ENCODE results near the gene OR8U1.

Gene OR8U1

GRCh38 chr11:56340289-56340688 lies 35.1 kb upstream of the OR8U1 start:
- no peak overlapping the region for H3K4me3 ChIP-seq (ENCODE audit: low read length, poor library complexity, severe bottlenecking)
- H3K9me3 ChIP-seq (ENCODE audit: insufficient read depth, low read depth, low read length): no peaks in the 10 kb centered on the region; the same call in 1 of the 2 replicates
- H3K79me2 ChIP-seq (ENCODE audit: insufficient read depth, low read length): no peaks in the 10 kb centered on the region
- H3K4me1 ChIP-seq (ENCODE audit: insufficient read depth, low read length, poor library complexity, severe bottlenecking): no peaks in the 10 kb centered on the region
- no peaks in the 10 kb centered on the region for H3K9me2 ChIP-seq (replicated peaks; ENCODE audit: low read depth, low read length)
- TF ChIP-seq EZH2phosphoT487 (IDR thresholded peaks at IDR 0.05; ENCODE audit: borderline replicate concordance): no peak
- no peak for TF ChIP-seq CTCF (conservative IDR thresholded peaks at IDR 0.05; ENCODE audit: low read length)
- H3K36me3 ChIP-seq (ENCODE audit: insufficient read depth, low read length): no peaks in the 10 kb centered on the region
- no peaks in the 10 kb centered on the region for H4K20me1 ChIP-seq (ENCODE audit: insufficient read depth, low read length, poor library complexity, severe bottlenecking)
- no peaks in the 10 kb centered on the region for H3F3A ChIP-seq (ENCODE audit: low read depth)
- H3K9ac ChIP-seq (ENCODE audit: low read depth, low read length, poor library complexity, severe bottlenecking): no peak overlapping the region
- no peaks in the 10 kb centered on the region for H3K27me3 ChIP-seq (ENCODE audit: insufficient read depth, low read length, poor library complexity, severe bottlenecking)
- no peak overlapping the region for H2AFZ ChIP-seq (ENCODE audit: low read length)
- no peak overlapping the region for H3K4me2 ChIP-seq (ENCODE audit: low read depth, low read length, poor library complexity, severe bottlenecking)

GRCh38 chr11:56345739-56346138 lies 29.7 kb upstream of the OR8U1 start, which contains the start of gene OR8K1:
Gene OR8K1, plus strand, starts transcription at chr11:56346039. Its CDS starts 0 bp downstream, at chr11:56346039.
- no peaks in the 10 kb centered on the region for H3K9me2 ChIP-seq (replicated peaks; ENCODE audit: low read depth, low read length)
- H3K4me2 ChIP-seq (ENCODE audit: low read depth, low read length, poor library complexity, severe bottlenecking): no peak within 1 kb of the TSS
- TF ChIP-seq CTCF (conservative IDR thresholded peaks at IDR 0.05; ENCODE audit: low read length) (no peak), EZH2phosphoT487 (IDR thresholded peaks at IDR 0.05; ENCODE audit: borderline replicate concordance) (no peak)
- no peak within 1 kb of the TSS for H3K9ac ChIP-seq (ENCODE audit: low read depth, low read length, poor library complexity, severe bottlenecking)
- H3K9me3 ChIP-seq (ENCODE audit: insufficient read depth, low read depth, low read length): no peaks in the 10 kb centered on the region
- no peaks in the 10 kb centered on the region for H3K79me2 ChIP-seq (ENCODE audit: insufficient read depth, low read length)
- H3F3A ChIP-seq (ENCODE audit: low read depth): no peaks in the 10 kb centered on the region
- H3K4me1 ChIP-seq (ENCODE audit: insufficient read depth, low read length, poor library complexity, severe bottlenecking): no peaks in the 10 kb centered on the region
- no peak within 1 kb of the TSS for H2AFZ ChIP-seq (ENCODE audit: low read length)
- no peaks in the 10 kb centered on the region for H4K20me1 ChIP-seq (ENCODE audit: insufficient read depth, low read length, poor library complexity, severe bottlenecking)
- no peak within 1 kb of the TSS for H3K4me3 ChIP-seq (ENCODE audit: low read length, poor library complexity, severe bottlenecking)
- H3K36me3 ChIP-seq (ENCODE audit: insufficient read depth, low read length): no peaks in the 10 kb centered on the region
- H3K27me3 ChIP-seq (ENCODE audit: insufficient read depth, low read length, poor library complexity, severe bottlenecking): no peaks in the 10 kb centered on the region

GRCh38 chr11:56353991-56354390 lies 21.4 kb upstream of the OR8U1 start, which contains the start of gene OR8J1:
Gene OR8J1, plus strand, starts transcription at chr11:56354291. Its CDS starts 5,956 bp downstream, at chr11:56360247.
- Histone ChIP-seq H3F3A (ENCODE audit: low read depth) (no peaks in the 10 kb centered on the region), H3K4me1 (ENCODE audit: insufficient read depth, low read length, poor library complexity, severe bottlenecking) (no peaks in the 10 kb centered on the region), H3K79me2 (ENCODE audit: insufficient read depth, low read length) (no peaks in the 10 kb centered on the region), H3K9me3 (ENCODE audit: insufficient read depth, low read depth, low read length) (no peaks in the 10 kb centered on the region), H2AFZ (ENCODE audit: low read length) (no peak within 1 kb of the TSS), H3K36me3 (ENCODE audit: insufficient read depth, low read length) (no peaks in the 10 kb centered on the region), H3K27me3 (ENCODE audit: insufficient read depth, low read length, poor library complexity, severe bottlenecking) (no peaks in the 10 kb centered on the region), H3K9ac (ENCODE audit: low read depth, low read length, poor library complexity, severe bottlenecking) (no peak within 1 kb of the TSS), H4K20me1 (ENCODE audit: insufficient read depth, low read length, poor library complexity, severe bottlenecking) (no peaks in the 10 kb centered on the region), H3K9me2 (replicated peaks; ENCODE audit: low read depth, low read length) (no peaks in the 10 kb centered on the region), H3K4me2 (ENCODE audit: low read depth, low read length, poor library complexity, severe bottlenecking) (no peak within 1 kb of the TSS), H3K4me3 (ENCODE audit: low read length, poor library complexity, severe bottlenecking) (no peak within 1 kb of the TSS)
- TF ChIP-seq CTCF (conservative IDR thresholded peaks at IDR 0.05; ENCODE audit: low read length) (no peak), EZH2phosphoT487 (IDR thresholded peaks at IDR 0.05; ENCODE audit: borderline replicate concordance) (no peak)

All from Loucy (cell line).